ENCODE data around the gene SELPLG.
"Not testable (repeated sequence)": the region's sequence is repeated elsewhere in the genome, so short reads cannot be mapped to it uniquely, and the experiment has no call there.

SELPLG gene

DNA sequence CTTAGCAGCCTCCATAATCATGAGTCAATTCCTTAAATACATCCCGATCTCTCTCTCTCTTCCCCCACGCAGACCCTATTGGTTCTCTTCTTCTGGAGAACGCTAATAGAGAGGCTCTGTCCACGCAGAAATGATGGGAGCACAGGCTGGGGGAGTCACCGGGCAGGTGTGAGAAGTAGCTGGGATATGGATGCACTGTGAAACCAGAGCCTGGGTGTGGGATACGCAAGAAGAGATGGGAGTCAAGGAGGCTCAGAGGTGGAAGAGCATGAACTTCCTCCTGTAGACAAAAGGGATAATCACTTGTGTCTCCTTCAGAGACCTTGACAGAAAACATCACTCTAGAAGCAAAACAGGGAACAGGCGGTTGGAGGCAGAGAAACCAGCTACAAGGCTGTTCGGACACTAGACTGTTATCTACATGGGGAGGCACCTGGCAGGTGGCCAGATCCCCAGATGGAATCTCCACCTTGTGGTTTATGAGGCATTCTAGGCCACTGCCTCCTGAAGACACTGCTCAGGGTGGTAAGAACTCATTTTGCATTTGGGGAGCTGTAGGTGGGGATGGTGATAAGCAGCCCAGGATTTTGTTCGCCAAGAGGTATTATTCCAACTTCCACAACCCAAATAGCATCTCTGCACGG is 7.2 kb upstream of the SELPLG start:
- peaks cover 11% of the 10 kb centered on the region for H3K36me3 ChIP-seq (ENCODE audit: insufficient read depth, low read length)

DNA sequence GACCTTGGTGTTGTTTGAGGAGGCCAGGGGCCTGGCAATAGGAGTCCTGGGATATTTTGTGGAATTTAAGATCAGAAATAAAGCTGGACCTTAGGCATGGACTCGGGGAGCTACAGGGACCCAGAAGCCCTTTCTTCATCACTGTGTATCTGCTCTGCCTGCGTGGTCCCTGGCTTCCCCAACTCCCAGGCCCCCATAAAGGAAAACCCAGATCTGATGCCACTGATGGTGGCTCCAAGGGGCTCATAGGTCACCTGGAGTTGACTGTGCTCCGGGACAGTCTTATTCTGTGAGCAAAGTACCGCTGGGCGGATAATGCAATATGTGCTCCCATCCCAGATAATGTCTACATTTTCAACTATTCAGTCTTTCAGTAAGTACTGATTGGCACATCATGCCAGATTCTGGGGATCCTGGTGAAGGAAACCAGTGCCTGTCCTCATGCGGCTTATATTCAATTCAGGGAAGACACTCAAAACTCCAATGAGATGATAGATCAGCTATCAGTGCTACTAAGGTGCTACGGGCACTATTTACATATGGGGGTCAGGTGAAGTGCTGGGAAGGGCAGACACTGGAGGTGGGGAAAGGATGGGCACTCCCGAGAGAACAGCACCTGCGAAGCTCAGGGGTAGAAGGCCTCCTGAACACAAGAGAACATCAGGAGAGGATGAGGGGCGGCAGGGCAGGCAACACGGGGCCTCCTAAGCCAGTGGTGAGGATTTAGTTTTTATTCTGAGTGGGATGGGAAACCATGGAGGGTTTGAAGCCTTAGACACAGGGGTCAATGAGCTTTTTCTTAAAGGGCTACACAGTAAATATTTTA is 5.5 kb upstream of the SELPLG start:
- H3K9me3 ChIP-seq (ENCODE audit: low read length) = no peaks in the 10 kb centered on the region
- peak overlapping the region; percentile 9 for H3K4me3 ChIP-seq (ENCODE audit: low read length)
- H3K36me3 ChIP-seq (ENCODE audit: insufficient read depth, low read length) = no peaks in the 10 kb centered on the region
- H3K27me3 ChIP-seq (ENCODE audit: insufficient read depth, low read length) = no peaks in the 10 kb centered on the region
- peak overlapping the region; percentile 24 for H2AFZ ChIP-seq (ENCODE audit: low read depth, low read length)
- H3K4me1 ChIP-seq (ENCODE audit: insufficient read depth, low read length) = peaks cover 40% of the 10 kb centered on the region

More for the DNA sequence above, 7.2 kb upstream of the SELPLG start:
- Histone ChIP-seq H3K9me3 (ENCODE audit: low read length) (no peaks in the 10 kb centered on the region), H3K4me3 (ENCODE audit: low read length) (no peak overlapping the region), H3K27me3 (ENCODE audit: insufficient read depth, low read length) (no peaks in the 10 kb centered on the region), H2AFZ (ENCODE audit: low read depth, low read length) (no peak overlapping the region), H3K4me1 (ENCODE audit: insufficient read depth, low read length) (peaks cover 32% of the 10 kb centered on the region)

DNA sequence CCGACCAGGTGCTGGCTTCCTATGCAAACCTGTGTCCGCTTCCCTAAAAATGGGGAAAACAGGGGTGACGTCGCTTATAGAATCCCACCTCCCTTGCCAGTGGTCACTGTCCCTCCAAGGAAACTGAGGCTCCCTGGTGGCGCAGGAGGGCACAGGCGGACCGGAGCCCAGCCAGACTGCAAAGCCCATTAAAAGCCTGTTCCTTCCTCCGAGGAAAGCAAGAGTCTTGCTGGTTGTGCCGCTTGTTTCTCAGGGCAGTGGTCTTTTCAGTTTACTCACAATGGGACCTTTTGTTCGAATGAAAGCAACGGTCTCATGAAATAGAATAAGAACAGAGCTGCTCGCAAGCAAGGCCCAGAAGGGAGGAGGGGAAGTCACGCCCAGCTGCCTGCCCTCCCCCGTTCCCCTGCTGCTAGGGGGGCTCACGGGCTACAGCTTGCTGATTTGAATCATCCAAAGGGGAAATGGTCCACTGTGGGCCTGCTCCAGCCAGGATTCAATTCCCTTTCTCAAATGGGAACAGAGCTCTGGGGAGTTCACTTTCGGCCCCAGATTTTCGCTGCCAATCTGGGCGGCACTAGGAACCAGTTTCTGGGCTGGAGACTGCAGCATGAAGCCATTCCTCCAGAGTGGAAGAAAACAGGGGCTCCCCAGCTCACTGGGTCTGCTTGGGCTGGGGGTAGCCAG is 4.6 kb upstream of the SELPLG start:
- H3K27me3 ChIP-seq (ENCODE audit: insufficient read depth, low read length) = no peaks in the 10 kb centered on the region
- H3K36me3 ChIP-seq (ENCODE audit: insufficient read depth, low read length) = no peaks in the 10 kb centered on the region
- H3K4me1 ChIP-seq (ENCODE audit: insufficient read depth, low read length) = peaks cover 42% of the 10 kb centered on the region
- H3K9me3 ChIP-seq (ENCODE audit: low read length) = no peaks in the 10 kb centered on the region
- H3K4me3 ChIP-seq (ENCODE audit: low read length) = peak overlapping the region; percentile 9
- H2AFZ ChIP-seq (ENCODE audit: low read depth, low read length) = peak overlapping the region; percentile 24

DNA sequence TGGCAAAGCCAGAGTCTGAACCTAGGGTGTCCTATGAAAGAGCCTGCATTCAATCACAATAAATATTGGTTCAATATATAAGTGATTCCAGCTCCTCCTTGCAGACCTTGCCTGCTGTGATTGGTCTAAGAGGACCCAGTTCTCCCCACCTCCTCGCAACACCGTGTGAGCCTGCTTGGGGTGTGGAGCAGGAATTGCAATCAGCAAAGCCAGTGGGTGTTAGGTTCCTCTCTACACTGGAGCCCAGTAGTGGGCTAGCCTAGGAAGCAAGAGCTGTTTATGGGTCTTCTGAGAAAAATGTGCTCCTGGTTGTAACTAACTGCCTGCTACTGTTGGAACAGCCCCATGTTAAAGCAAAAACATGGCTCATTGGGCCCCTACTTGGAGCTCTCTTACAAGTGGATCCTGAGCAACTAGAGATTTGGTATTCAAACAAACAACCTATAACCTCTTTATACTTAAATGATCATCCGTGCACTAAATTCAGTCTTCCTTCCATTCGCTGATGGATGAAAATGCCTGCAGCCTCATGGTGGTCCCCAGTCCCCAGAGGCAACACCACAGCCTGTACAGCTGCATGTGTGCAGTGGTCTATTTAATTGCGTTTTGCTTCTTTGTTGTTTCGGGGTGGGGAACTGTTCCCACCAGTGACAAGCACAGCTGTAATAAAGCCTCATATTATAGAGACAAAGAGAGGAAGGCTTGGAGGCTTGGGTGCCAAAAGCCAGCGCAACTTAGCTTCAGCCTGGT is 3.7 kb upstream of the SELPLG start:
- Histone ChIP-seq H3K4me3 (ENCODE audit: low read length) (peak overlapping the region; percentile 9), H3K4me1 (ENCODE audit: insufficient read depth, low read length) (peaks cover 42% of the 10 kb centered on the region), H2AFZ (ENCODE audit: low read depth, low read length) (peak overlapping the region; percentile 20), H3K27me3 (ENCODE audit: insufficient read depth, low read length) (no peaks in the 10 kb centered on the region), H3K36me3 (ENCODE audit: insufficient read depth, low read length) (no peaks in the 10 kb centered on the region), H3K9me3 (ENCODE audit: low read length) (no peaks in the 10 kb centered on the region)

DNA sequence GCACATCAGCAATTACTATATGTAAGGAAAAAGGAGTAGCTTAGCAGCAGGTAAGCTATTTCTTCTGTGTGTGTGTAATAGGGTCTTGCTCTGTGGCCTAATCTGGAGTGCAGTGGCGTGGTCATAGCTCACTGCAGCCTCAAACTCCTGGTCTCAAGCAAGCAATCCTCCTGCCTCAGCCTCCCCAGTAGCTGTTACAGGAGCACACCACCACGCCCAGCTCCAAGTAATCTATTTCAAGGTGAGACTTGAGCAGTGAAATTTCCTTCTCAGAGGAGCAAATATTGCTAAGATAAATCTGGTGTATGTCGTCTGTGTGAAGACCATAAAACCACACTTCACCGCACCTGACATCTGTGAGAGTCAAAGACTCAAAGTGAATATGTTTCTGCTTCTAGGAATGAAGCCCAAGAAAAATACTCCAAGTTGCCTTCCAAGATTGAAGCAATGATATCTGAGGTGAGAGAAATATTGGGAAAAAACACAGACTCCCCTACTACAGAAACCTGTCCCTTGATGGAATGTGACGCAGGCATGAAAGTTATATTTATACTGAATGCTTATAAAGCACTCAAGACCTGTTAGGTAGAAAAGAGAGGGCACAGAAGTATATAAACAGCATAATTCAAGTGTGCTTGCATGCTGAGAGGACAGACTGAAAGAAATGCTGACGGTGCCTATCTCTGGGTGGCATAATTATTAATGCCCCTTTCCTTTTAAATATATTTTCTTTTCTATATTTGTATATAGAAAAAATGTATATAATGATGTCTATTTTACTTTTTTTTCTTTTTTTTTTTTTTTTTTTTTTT is 2.5 kb upstream of the SELPLG start:
- H3K36me3 ChIP-seq (ENCODE audit: insufficient read depth, low read length) = no peaks in the 10 kb centered on the region
- H3K27me3 ChIP-seq (ENCODE audit: insufficient read depth, low read length) = no peaks in the 10 kb centered on the region
- H3K9me3 ChIP-seq (ENCODE audit: low read length) = no peaks in the 10 kb centered on the region
- H3K4me3 ChIP-seq (ENCODE audit: low read length) = no peak overlapping the region
- peaks cover 42% of the 10 kb centered on the region for H3K4me1 ChIP-seq (ENCODE audit: insufficient read depth, low read length)
- H2AFZ ChIP-seq (ENCODE audit: low read depth, low read length) = no peak overlapping the region

DNA sequence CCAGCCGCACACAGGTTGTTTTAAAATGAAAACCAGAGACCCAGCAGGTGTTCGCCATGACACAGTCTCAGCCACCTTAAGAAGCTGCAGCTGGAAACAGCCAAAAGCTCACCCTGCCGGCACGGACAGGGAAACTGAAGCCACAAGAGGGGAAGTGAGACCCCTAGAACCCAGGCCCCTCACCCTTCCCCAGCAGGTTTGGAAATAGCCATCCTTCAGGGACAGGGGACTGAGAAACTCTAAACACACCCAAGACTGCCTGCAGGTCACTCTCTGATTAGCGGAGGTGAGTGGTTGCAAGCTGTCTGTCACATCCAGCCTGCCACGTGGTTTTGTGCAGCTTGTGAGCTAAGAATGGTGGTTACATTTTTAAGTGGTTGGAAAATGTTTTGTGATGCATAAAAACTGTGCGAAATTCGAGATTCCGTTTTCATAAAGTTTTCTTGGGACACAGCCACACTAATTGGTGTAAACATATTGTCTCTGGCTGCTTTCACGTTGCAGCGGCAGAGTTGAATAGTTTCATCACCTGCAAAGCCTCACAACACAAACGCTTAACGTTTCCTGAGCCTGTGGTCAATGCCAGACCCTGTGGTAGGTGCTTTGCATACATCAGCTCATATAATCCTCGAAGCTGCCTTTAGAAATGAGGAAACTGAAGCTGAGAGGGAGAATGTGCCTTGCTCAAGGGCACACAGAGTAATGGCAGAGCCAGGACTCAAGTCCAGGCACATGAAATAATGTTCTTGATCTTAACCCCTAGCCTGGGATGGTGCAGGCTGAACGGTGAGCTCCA is 1.7 kb upstream of the SELPLG start:
- Histone ChIP-seq H3K4me3 (ENCODE audit: low read length) (no peak overlapping the region), H3K27me3 (ENCODE audit: insufficient read depth, low read length) (no peaks in the 10 kb centered on the region), H2AFZ (ENCODE audit: low read depth, low read length) (no peak overlapping the region), H3K36me3 (ENCODE audit: insufficient read depth, low read length) (no peaks in the 10 kb centered on the region), H3K9me3 (ENCODE audit: low read length) (no peaks in the 10 kb centered on the region), H3K4me1 (ENCODE audit: insufficient read depth, low read length) (peaks cover 43% of the 10 kb centered on the region)

DNA sequence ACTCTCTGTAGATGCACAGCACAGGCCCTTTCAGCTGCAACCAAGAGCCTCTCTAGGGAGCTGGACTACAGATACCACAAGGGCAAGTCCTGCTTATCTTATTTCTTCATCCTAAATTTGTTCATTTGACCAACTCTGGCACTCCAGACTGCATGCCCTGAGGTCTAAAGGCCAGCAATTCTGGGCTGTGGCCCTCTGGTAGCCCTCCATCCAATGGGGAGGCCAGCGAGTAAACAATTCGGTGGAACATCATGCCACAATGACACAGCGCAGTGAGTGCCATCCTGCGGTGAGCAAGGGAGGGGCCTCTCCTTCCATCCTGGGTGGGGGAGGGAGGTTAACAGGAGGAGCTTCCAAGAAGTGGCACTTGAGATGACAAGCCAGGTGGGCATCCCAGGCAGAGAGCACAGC is 652 bp upstream of the SELPLG start:
- H3K4me3 ChIP-seq (ENCODE audit: low read length) = no peak overlapping the region
- no peaks in the 10 kb centered on the region for H3K27me3 ChIP-seq (ENCODE audit: insufficient read depth, low read length)
- no peaks in the 10 kb centered on the region for H3K9me3 ChIP-seq (ENCODE audit: low read length)
- no peak overlapping the region for H2AFZ ChIP-seq (ENCODE audit: low read depth, low read length)
- H3K4me1 ChIP-seq (ENCODE audit: insufficient read depth, low read length) = peaks cover 48% of the 10 kb centered on the region
- no peaks in the 10 kb centered on the region for H3K36me3 ChIP-seq (ENCODE audit: insufficient read depth, low read length)

DNA sequence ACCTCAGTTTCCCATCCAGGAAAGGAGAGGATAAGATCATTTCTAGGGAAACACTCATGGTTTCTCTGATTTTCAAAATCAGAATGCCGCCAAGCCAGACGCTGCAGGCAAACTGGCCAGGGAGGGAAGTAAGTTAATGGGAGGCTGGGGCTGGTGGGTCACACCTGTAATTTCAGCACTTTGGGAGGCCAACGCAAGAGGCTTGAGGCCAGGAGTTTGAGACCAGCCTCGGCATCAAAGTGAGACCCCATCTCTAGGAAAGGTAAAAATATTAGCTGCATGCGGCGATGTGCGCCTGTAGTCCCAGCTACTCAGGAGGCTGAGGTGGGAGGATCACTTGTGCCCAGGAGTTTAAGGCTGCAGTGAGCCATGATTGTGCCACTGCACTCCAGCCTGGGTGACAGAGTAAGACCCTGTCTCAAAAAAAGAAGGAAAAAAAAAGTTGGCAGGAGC is 587 bp downstream of the SELPLG start:
- no peaks in the 10 kb centered on the region for H3K36me3 ChIP-seq (ENCODE audit: insufficient read depth, low read length)
- no peaks in the 10 kb centered on the region for H3K9me3 ChIP-seq (ENCODE audit: low read length)
- no peak overlapping the region for H2AFZ ChIP-seq (ENCODE audit: low read depth, low read length)
- H3K4me3 ChIP-seq (ENCODE audit: low read length) = no peak overlapping the region
- H3K27me3 ChIP-seq (ENCODE audit: insufficient read depth, low read length) = no peaks in the 10 kb centered on the region
- peaks cover 48% of the 10 kb centered on the region for H3K4me1 ChIP-seq (ENCODE audit: insufficient read depth, low read length)

DNA sequence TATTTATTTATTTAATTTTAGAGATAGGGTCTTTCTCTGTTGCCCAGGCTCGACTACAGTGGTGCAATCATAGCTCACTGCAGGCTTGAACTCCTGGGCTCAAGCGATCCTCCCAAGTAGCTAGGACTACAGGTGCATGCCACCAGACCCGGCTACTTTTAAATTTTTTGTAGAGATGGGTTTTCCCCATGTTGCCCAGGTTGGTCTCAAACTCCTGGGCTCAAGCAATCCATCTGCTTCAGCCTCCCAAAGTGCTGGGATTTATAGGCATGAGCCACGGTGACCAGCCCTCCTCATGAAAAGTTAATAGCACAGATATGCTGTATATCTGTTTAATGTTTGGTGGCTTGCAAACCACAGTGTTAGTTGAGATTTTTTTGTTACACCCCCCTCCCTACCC is 2.4 kb downstream of the SELPLG start:
- H3K27me3 ChIP-seq (ENCODE audit: insufficient read depth, low read length); H3K36me3 ChIP-seq (ENCODE audit: insufficient read depth, low read length); H3K4me3 ChIP-seq (ENCODE audit: low read length); H2AFZ ChIP-seq (ENCODE audit: low read depth, low read length); H3K9me3 ChIP-seq (ENCODE audit: low read length): not testable (repeated sequence)
- H3K4me1 ChIP-seq (ENCODE audit: insufficient read depth, low read length) = peaks cover 37% of the 10 kb centered on the region

DNA sequence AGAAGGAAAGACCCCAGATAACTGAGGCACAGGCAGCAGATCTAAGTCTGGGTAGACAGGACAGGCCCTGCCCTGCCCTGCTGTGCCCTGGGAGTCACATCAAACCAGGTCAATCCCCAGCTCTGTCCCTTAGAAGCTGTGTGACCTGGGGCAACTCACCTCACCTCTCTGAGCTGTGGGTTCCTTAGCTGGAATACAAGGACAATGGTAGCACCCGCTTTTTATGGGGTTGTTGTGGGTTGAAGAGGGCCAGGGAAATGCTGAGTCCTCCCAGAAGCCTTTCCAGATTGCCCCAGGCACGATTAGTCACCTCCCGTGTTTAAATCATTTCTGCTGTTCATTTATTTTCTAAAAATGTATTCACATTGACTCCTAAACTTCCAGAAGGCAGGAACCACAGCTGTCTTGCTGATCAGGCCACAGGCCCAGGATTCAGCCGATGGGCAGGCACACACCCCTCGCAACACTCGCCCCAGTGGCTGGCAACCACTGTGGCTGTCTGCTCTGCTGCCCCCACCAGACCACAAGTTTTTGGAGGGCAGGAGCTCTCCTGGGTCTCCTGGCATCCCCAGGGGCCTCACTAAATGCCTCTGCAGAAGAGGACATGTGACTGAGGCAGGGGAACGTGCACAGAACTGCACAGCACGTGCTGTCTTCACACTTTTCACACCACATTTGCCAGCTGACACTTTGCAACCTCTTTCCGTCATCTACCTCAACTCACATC is 3.0 kb downstream of the SELPLG start:
- no peaks in the 10 kb centered on the region for H3K36me3 ChIP-seq (ENCODE audit: insufficient read depth, low read length)
- peaks cover 36% of the 10 kb centered on the region for H3K4me1 ChIP-seq (ENCODE audit: insufficient read depth, low read length)
- H2AFZ ChIP-seq (ENCODE audit: low read depth, low read length) = no peak overlapping the region
- no peaks in the 10 kb centered on the region for H3K27me3 ChIP-seq (ENCODE audit: insufficient read depth, low read length)
- no peak overlapping the region for H3K4me3 ChIP-seq (ENCODE audit: low read length)
- H3K9me3 ChIP-seq (ENCODE audit: low read length) = no peaks in the 10 kb centered on the region

DNA sequence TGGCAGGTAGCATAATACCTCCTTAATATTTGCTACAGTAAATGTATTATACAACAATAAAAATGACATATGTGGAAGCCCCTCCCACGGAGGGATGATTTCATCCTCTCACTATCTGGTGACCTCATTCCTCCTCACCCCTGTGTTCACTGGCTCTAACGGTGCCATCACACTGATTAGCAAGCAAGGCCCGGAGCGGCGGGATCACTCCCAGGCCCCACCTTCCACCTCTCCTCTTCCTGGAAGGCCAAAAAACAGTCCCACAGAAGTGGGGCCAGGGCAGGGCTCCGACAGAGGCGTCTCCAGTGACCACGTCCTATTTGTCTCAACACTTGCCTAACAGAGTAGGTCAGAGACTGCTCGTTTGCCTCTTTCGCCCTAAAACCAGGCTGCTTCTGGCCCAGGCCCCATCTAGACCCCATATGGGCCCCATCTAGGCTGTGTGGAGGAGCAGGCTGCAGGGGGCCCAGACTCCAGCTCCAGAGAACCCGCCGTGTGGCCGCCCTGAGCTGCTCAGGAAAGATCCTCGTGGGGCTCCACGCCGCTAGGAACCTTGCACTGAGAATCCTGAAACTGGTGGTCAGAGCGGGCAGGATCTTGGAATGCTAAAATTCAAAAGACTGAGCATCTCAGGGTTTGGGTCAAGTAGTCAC is 3.7 kb downstream of the SELPLG start:
- H2AFZ ChIP-seq (ENCODE audit: low read depth, low read length) = no peak overlapping the region
- no peaks in the 10 kb centered on the region for H3K9me3 ChIP-seq (ENCODE audit: low read length)
- no peaks in the 10 kb centered on the region for H3K36me3 ChIP-seq (ENCODE audit: insufficient read depth, low read length)
- no peaks in the 10 kb centered on the region for H3K27me3 ChIP-seq (ENCODE audit: insufficient read depth, low read length)
- H3K4me3 ChIP-seq (ENCODE audit: low read length) = no peak overlapping the region
- peaks cover 29% of the 10 kb centered on the region for H3K4me1 ChIP-seq (ENCODE audit: insufficient read depth, low read length)

Measured in neuron (in vitro differentiated cells).